ENCODE measurements around the gene VTCN1. TPM values are rescaled to one million over a fixed set of nuclear protein-coding genes. Genes with fewer than 3 reads are reported as not detected.

The VTCN1 gene
- total and polyA plus RNA-seq, 2 of the 8 experiments (the other 6 are each of a cell fraction or from before 2014, with no cell fraction given) = 0.32 TPM; not detected in 1

DNA sequence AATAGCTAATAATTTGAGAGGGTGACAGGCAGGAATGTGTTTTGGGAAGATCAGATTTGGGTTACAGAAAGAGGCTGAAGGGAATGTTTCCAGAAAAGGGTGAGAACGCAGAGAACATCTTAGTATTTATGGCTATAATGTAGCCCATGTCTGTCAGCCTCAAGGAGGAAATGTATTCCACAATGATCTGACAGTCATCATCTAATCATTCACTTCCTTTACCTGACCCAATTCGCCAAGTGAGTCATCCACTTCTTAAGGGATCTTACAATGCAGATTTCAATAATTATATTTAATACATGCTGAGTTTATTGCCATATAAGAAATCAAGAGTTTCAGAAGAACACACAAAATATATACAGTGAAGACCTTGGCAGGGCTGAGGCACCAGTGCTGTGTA lies 100.0 kb downstream of the VTCN1 start:
- H3K4me2 ChIP-seq (ENCODE audit: insufficient read depth in 1 of 2, low read depth in 2 of 2, low read length in 2 of 2) = no peak overlapping the region
- no peak overlapping the region for H3K4me3 ChIP-seq (ENCODE audit: extremely low read depth in 1 of 4, insufficient read depth in 2 of 4, low read depth in 3 of 4, low read length in 4 of 4)
- H2BK15ac ChIP-seq (ENCODE audit: low read length) = no peak overlapping the region
- CTCF ChIA-PET (ENCODE audit: partially characterized antibody) = interaction anchor here (0.7 to 4.9 kb wide), 9 partner anchors 9 to 175 kb away, joined by 3 to 43 read pairs (median 4); no protein-coding TSS in a partner anchor
- H2AK5ac ChIP-seq (ENCODE audit: low read depth, low read length) = no peak overlapping the region
- no peak overlapping the region for H3K9ac ChIP-seq (replicated peaks in 1 of 4; ENCODE audit: extremely low read depth in 1 of 4, low read depth in 3 of 4, low read length in 3 of 4)
- no peak overlapping the region for H2BK20ac ChIP-seq (ENCODE audit: low read length)
- H3K56ac ChIP-seq (replicated peaks; ENCODE audit: insufficient read length, low read depth, low read length) = no peak overlapping the region
- WGBS, 2 experiments (ENCODE audit: extremely low coverage in 1 of 2, insufficient coverage in 1 of 2, insufficient read length in 1 of 2, insufficient replicate concordance in 2 of 2, low coverage in 1 of 2, low lambda C conversion rate in 2 of 2, missing lambda C conversion rate in 1 of 2) = 85% methylated on average over 2 of the region's 2 CpGs; no CpG with 5 or more reads in 1 of the 2 experiments
- no peak overlapping the region for H2BK5ac ChIP-seq (ENCODE audit: low read depth, low read length)
- no peak overlapping the region for H3K18ac ChIP-seq (ENCODE audit: extremely low read depth, low read length)
- no peak overlapping the region for H2BK12ac ChIP-seq (ENCODE audit: low read depth, low read length)
- H2AFZ ChIP-seq (ENCODE audit: low read length) = no peak overlapping the region
- H3K23ac ChIP-seq (ENCODE audit: insufficient read length) = no peak overlapping the region
- H3K14ac ChIP-seq (ENCODE audit: insufficient read length) = no peak overlapping the region
- H3K79me2 ChIP-seq (ENCODE audit: control insufficient read depth in 1 of 2, insufficient read depth in 2 of 2, low read length in 2 of 2) = no peaks in the 10 kb centered on the region
- no peak overlapping the region for H2BK120ac ChIP-seq (replicated peaks; ENCODE audit: low read depth, low read length)
- no peak overlapping the region for H3K4ac ChIP-seq (replicated peaks; ENCODE audit: insufficient read length, low read depth, low read length)
- DNase-seq (ENCODE audit: low read depth in 1 of 2, low spot score in 2 of 2) = no peak
- no peaks in the 10 kb centered on the region for H3K9me3 ChIP-seq (ENCODE audit: insufficient read depth in 2 of 2, low read depth in 1 of 2, low read length in 1 of 2)
- H4K91ac ChIP-seq (replicated peaks; ENCODE audit: insufficient read length, low read length) = no peak overlapping the region
- no peaks in the 10 kb centered on the region for H3K27me3 ChIP-seq (replicated peaks in 1 of 4; ENCODE audit: control insufficient read depth in 3 of 4, extremely low read depth in 1 of 4, insufficient read depth in 3 of 4, low read length in 3 of 4)
- peaks cover 2 to 5% (median 3%) of the 10 kb centered on the region in 4 experiments; a peak in 4 of 7 replicates for H3K4me1 ChIP-seq (replicated peaks in 1 of 4; ENCODE audit: control insufficient read depth in 3 of 4, insufficient read depth in 4 of 4, low read length in 3 of 4)
- H3K36me3 ChIP-seq (ENCODE audit: control insufficient read depth in 2 of 4, insufficient read depth in 4 of 4, low read length in 3 of 4) = peaks cover 7 to 73% (median 38%) of the 10 kb centered on the region in 4 experiments
- FAIRE-seq = no peak
- H3K23me2 ChIP-seq (ENCODE audit: low read depth, low read length) = no peaks in the 10 kb centered on the region; the same call in none of the 2 replicates
- no peak overlapping the region for H3K27ac ChIP-seq (ENCODE audit: low read depth, low read length)
- peaks cover 0 to 4% of the 10 kb centered on the region in 2 experiments for H4K20me1 ChIP-seq (replicated peaks in 1 of 2; ENCODE audit: control insufficient read depth in 1 of 2, insufficient read depth in 2 of 2, low read length in 2 of 2)
- H4K8ac ChIP-seq (ENCODE audit: extremely low read depth, insufficient read depth, low read length) = no peak overlapping the region
- H4K5ac ChIP-seq (ENCODE audit: insufficient read length, low read depth, low read length) = no peak overlapping the region
- POLR2A ChIA-PET (ENCODE audit: partially characterized antibody) = interaction anchor here (0.7 to 2.2 kb wide), 6 partner anchors 8 to 51 kb away, joined by 3 to 6 read pairs (median 4); no protein-coding TSS in a partner anchor
- H3K79me1 ChIP-seq (ENCODE audit: low read depth, low read length) = no peaks in the 10 kb centered on the region
- TF ChIP-seq JUN (IDR thresholded peaks at IDR 0.05; ENCODE audit: low read depth, low read length) (no peak), TAF7 (optimal IDR thresholded peaks at IDR 0.05; ENCODE audit: borderline replicate concordance, low read depth, low read length) (no peak), GABPA (IDR thresholded peaks at IDR 0.05; ENCODE audit: borderline replicate concordance, insufficient read depth, low read length) (no peak), RBBP5 (IDR thresholded peaks at IDR 0.05; ENCODE audit: borderline replicate concordance, low read depth, low read length) (no peak), BRCA1 (IDR thresholded peaks at IDR 0.05; ENCODE audit: low read depth, low read length) (no peak), YY1 (IDR thresholded peaks at IDR 0.05; ENCODE audit: low read depth, low read length) (no peak), SIN3A (conservative IDR thresholded peaks at IDR 0.05 in 1 of 2, IDR thresholded peaks at IDR 0.05 in 1 of 2; ENCODE audit: low read depth in 1 of 2, low read length in 2 of 2) (no peak), RXRA (IDR thresholded peaks at IDR 0.05; ENCODE audit: insufficient read depth, low read depth, low read length) (no peak), HDAC2 (IDR thresholded peaks at IDR 0.05; ENCODE audit: borderline replicate concordance in 1 of 2, low read depth in 2 of 2, low read length in 2 of 2) (no peak), TEAD4 (IDR thresholded peaks at IDR 0.05; ENCODE audit: low read depth, low read length) (no peak), CTBP2 (IDR thresholded peaks at IDR 0.05; ENCODE audit: borderline replicate concordance, insufficient read depth, insufficient read length, low read length) (no peak), NRF1 (IDR thresholded peaks at IDR 0.05; ENCODE audit: low read depth, low read length) (no peak), TAF1 (IDR thresholded peaks at IDR 0.05; ENCODE audit: low read depth, low read length) (no peak), SP1 (IDR thresholded peaks at IDR 0.05; ENCODE audit: low read depth, low read length) (no peak)

All from H1 (cell line).